DND-41 (cell line): ENCODE data around the gene NAV3.

Experiments used
- CTCF ChIP-seq: IDR thresholded peaks from 2 replicates; pipeline ENCODE4 v1.5.1; 2012; ENCODE audit warnings: borderline replicate concordance, low read length, moderate library complexity, mild to moderate bottlenecking; ENCODE audit not compliant: poor library complexity, severe bottlenecking; ENCODE audit errors: extremely low read depth
- EZH2 ChIP-seq: IDR thresholded peaks from 3 replicates; pipeline ENCODE4 v1.6.1; 2012; ENCODE audit warnings: borderline replicate concordance, low read depth, mild to moderate bottlenecking, moderate library complexity, low read length, inconsistent platforms; ENCODE audit not compliant: severe bottlenecking

GRCh38 chr12:77932216-77932615 lies 101.5 kb downstream of the NAV3 start:
- peak; percentile 27 for TF ChIP-seq CTCF
- no peak for TF ChIP-seq EZH2
